GM23248 (cell line): ENCODE results near the gene TOP2A.

Experiments used
- EZH2 ChIP-seq: fragments of 200-600 bp; sonication (generic); IDR thresholded peaks from 2 replicates; pipeline ENCODE4 v1.6.1; 2018; ENCODE audit warnings: antibody characterized with exemption, mild to moderate bottlenecking; ENCODE audit not compliant: insufficient read depth, poor library complexity, severe bottlenecking
- EZH2phosphoT487 ChIP-seq: fragments of 200-600 bp; sonication (generic); IDR thresholded peaks from 2 replicates; pipeline ENCODE4 v1.6.1; 2018; ENCODE audit warnings: antibody characterized with exemption, moderate library complexity, mild to moderate bottlenecking, low read depth; ENCODE audit not compliant: insufficient read depth

DNA sequence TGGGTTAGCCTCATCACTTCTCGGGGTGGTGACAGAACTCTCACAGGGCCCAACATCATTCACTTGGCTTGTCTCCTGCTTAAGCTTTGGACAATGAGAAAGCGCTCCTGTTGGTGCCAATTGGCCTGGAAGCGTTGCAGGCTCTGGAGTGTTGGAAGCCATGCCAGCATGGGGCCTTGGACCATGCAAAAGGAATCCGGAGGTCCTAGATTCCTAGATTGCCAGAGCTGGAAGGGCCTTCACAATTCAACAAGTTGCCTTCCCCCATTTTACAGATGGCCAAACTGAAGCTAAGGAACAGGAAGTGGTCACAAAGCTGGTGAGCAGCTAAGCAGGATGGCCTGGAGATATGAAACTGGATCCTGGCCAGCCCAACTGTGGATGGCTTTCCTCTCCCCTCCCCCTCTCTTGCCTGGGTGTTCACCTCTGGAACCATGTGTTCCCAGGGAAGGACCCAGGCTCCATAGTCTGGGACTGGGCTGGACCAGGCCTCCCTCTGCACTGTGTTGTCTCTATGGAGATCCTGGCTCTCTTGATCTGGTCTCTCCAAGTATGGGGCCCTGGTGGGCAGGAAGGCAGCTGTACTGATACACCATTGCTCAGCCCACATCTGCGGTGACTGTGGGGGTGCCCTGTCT is 19.5 kb upstream of the TOP2A start:
- TF ChIP-seq EZH2phosphoT487, result no peak
- TF ChIP-seq EZH2, result no peak
